Measurements from ENCODE around the gene RNF130.
"Not testable (repeated sequence)": the region's sequence is repeated elsewhere in the genome, so short reads cannot be mapped to it uniquely, and the experiment has no call there.

Gene RNF130

DNA sequence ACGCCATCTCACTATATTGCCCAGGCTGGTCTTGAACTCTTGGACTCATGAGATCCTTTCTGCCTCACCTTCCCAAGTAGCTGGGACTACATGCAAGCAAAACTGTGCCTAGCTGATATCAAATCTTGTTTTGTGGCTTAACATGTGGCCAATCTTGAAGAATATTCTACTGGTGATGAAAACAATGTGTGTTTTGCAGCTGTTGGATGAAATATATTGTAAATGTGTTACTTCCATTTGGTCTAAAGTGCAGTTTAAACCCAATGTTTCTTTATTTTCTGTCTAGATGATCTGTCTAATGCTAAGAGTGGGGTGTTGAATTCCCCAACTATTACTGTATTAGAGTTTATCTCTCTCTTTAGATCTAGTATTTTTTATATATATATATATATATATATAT lies 73.1 kb downstream of the RNF130 start:
- Histone ChIP-seq H3K9me2 (ENCODE audit: low read depth, low read length) (no peaks in the 10 kb centered on the region), H2AFZ (ENCODE audit: low read length) (no peak overlapping the region), H3K27ac (ENCODE audit: low read depth, low read length, poor library complexity, severe bottlenecking) (no peak overlapping the region), H3K27me3 (ENCODE audit: insufficient read depth, low read length) (peaks cover 6% of the 10 kb centered on the region; the same call in 1 of the 2 replicates), H3K9ac (ENCODE audit: low read length) (no peak overlapping the region), H3K4me1 (ENCODE audit: insufficient read depth, low read length, severe bottlenecking) (no peaks in the 10 kb centered on the region), H3F3A (ENCODE audit: insufficient read depth, low read length) (no peaks in the 10 kb centered on the region), H4K20me1 (ENCODE audit: insufficient read depth, low read length) (no peaks in the 10 kb centered on the region), H3K36me3 (ENCODE audit: insufficient read depth, low read length) (no peaks in the 10 kb centered on the region), H3K9me3 (ENCODE audit: low read length) (peaks cover 6% of the 10 kb centered on the region; the same call in 1 of the 2 replicates), H3K4me2 (ENCODE audit: low read length) (no peak overlapping the region), H3K79me2 (ENCODE audit: insufficient read depth, low read length) (no peaks in the 10 kb centered on the region), H3K4me3 (ENCODE audit: low read depth, low read length, poor library complexity, severe bottlenecking) (no peak overlapping the region)
- TF ChIP-seq, protein P1, sequence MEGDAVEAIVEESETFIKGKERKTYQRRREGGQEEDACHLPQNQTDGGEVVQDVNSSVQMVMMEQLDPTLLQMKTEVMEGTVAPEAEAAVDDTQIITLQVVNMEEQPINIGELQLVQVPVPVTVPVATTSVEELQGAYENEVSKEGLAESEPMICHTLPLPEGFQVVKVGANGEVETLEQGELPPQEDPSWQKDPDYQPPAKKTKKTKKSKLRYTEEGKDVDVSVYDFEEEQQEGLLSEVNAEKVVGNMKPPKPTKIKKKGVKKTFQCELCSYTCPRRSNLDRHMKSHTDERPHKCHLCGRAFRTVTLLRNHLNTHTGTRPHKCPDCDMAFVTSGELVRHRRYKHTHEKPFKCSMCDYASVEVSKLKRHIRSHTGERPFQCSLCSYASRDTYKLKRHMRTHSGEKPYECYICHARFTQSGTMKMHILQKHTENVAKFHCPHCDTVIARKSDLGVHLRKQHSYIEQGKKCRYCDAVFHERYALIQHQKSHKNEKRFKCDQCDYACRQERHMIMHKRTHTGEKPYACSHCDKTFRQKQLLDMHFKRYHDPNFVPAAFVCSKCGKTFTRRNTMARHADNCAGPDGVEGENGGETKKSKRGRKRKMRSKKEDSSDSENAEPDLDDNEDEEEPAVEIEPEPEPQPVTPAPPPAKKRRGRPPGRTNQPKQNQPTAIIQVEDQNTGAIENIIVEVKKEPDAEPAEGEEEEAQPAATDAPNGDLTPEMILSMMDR (IDR thresholded peaks at IDR 0.05; ENCODE audit: low read length), result no peak
- no peak for TF ChIP-seq EZH2 (IDR thresholded peaks at IDR 0.05; ENCODE audit: borderline replicate concordance, low read length)

DNA sequence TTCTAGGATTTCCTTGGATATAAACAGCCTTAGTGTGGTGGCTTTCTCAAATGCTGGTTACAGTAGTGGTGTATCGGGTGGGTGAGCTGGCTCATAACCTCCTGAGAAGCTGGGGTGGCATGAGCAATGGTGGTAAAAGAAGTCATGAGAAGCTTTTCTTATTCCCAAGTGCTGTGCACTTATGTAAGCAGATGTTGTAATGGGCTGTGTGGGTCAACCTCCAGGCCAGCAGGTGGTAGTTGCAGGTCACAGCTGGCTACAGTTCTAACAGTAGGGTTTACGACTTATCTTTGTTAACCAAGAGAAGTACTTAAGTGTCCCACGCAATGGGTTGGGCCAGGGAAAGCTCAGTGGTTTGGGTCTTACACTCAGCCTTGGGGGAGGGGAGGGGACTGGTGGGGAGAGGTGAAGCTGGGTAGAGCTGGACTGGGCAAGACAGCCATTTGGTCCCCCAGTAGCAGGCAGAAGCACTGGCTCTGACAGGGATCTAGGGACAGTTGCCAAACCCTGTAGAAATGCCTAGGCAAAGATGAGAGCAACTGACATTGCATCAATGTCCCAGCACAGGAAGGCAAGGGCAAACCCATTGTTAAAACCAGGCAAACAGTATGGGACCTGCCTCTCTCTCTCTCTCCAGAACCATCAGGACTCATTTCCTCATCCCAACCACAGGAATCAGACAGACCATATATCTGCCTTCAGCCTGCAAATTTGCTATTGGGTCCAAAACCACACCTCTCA lies 76.8 kb downstream of the RNF130 start:
- Histone ChIP-seq H3F3A (ENCODE audit: insufficient read depth, low read length) (no peaks in the 10 kb centered on the region), H3K9me2 (ENCODE audit: low read depth, low read length) (no peaks in the 10 kb centered on the region), H3K9ac (ENCODE audit: low read length) (no peak overlapping the region), H3K9me3 (ENCODE audit: low read length) (peaks cover 6% of the 10 kb centered on the region; the same call in 1 of the 2 replicates), H3K79me2 (ENCODE audit: insufficient read depth, low read length) (no peaks in the 10 kb centered on the region), H3K27me3 (ENCODE audit: insufficient read depth, low read length) (peaks cover 6% of the 10 kb centered on the region; the same call in 1 of the 2 replicates), H3K4me2 (ENCODE audit: low read length) (no peak overlapping the region), H4K20me1 (ENCODE audit: insufficient read depth, low read length) (no peaks in the 10 kb centered on the region), H3K4me3 (ENCODE audit: low read depth, low read length, poor library complexity, severe bottlenecking) (no peak overlapping the region), H3K4me1 (ENCODE audit: insufficient read depth, low read length, severe bottlenecking) (no peaks in the 10 kb centered on the region), H3K27ac (ENCODE audit: low read depth, low read length, poor library complexity, severe bottlenecking) (no peak overlapping the region), H2AFZ (ENCODE audit: low read length) (no peak overlapping the region), H3K36me3 (ENCODE audit: insufficient read depth, low read length) (no peaks in the 10 kb centered on the region)
- TF ChIP-seq, protein P1 (IDR thresholded peaks at IDR 0.05; ENCODE audit: low read length), result no peak
- no peak for TF ChIP-seq EZH2 (IDR thresholded peaks at IDR 0.05; ENCODE audit: borderline replicate concordance, low read length)

GRCh38 chr5:179992855-179993254 lies 78.7 kb downstream of the RNF130 start:
- not testable (repeated sequence) for H3K27ac ChIP-seq (ENCODE audit: low read depth, low read length, poor library complexity, severe bottlenecking); H2AFZ ChIP-seq (ENCODE audit: low read length); H3K4me2 ChIP-seq (ENCODE audit: low read length); H3K9me2 ChIP-seq (ENCODE audit: low read depth, low read length); H3K79me2 ChIP-seq (ENCODE audit: insufficient read depth, low read length); H3K36me3 ChIP-seq (ENCODE audit: insufficient read depth, low read length); H3K27me3 ChIP-seq (ENCODE audit: insufficient read depth, low read length); H4K20me1 ChIP-seq (ENCODE audit: insufficient read depth, low read length); H3K4me1 ChIP-seq (ENCODE audit: insufficient read depth, low read length, severe bottlenecking); H3K9me3 ChIP-seq (ENCODE audit: low read length); H3K9ac ChIP-seq (ENCODE audit: low read length); H3K4me3 ChIP-seq (ENCODE audit: low read depth, low read length, poor library complexity, severe bottlenecking); H3F3A ChIP-seq (ENCODE audit: insufficient read depth, low read length)

DNA sequence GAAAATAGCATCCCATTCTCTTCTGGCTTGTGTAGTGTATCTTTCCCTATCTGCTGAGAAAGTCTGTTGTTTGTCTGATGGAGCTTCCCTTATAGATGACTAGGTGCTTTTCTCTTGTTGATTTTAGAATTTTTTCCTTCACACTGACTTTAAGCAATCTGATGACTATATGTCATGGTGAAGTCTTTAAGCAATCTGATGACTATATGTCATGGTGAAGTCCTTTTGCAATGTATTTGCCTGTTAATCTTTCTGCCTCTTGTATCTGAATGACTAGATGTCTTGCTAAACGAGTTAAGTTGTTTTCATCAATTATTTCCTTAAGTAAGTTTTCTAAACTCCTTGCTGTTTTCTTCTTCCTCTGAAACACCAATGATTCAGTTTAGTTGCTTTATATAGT lies 80.5 kb downstream of the RNF130 start:
- Histone ChIP-seq H3K9me3 (ENCODE audit: low read length) (peaks cover 2% of the 10 kb centered on the region; the same call in 1 of the 2 replicates), H3F3A (ENCODE audit: insufficient read depth, low read length) (no peaks in the 10 kb centered on the region), H3K79me2 (ENCODE audit: insufficient read depth, low read length) (no peaks in the 10 kb centered on the region), H2AFZ (ENCODE audit: low read length) (no peak overlapping the region), H3K4me3 (ENCODE audit: low read depth, low read length, poor library complexity, severe bottlenecking) (no peak overlapping the region), H3K27ac (ENCODE audit: low read depth, low read length, poor library complexity, severe bottlenecking) (no peak overlapping the region), H3K27me3 (ENCODE audit: insufficient read depth, low read length) (no peaks in the 10 kb centered on the region), H3K9ac (ENCODE audit: low read length) (no peak overlapping the region), H4K20me1 (ENCODE audit: insufficient read depth, low read length) (no peaks in the 10 kb centered on the region), H3K9me2 (ENCODE audit: low read depth, low read length) (no peaks in the 10 kb centered on the region), H3K4me2 (ENCODE audit: low read length) (no peak overlapping the region), H3K36me3 (ENCODE audit: insufficient read depth, low read length) (no peaks in the 10 kb centered on the region), H3K4me1 (ENCODE audit: insufficient read depth, low read length, severe bottlenecking) (no peaks in the 10 kb centered on the region)
- TF ChIP-seq EZH2 (IDR thresholded peaks at IDR 0.05; ENCODE audit: borderline replicate concordance, low read length), result no peak
- TF ChIP-seq, protein P1 (IDR thresholded peaks at IDR 0.05; ENCODE audit: low read length), result no peak

Data from OCI-LY1 (cell line).